HG03575 (cell line): Measurements from ENCODE around the gene ARMC10.
"Not testable (repeated sequence)": the region's sequence is repeated elsewhere in the genome, so short reads cannot be mapped to it uniquely, and the experiment has no call there.

Source experiments
- ATAC-seq: cut with Tn5 transposase; IDR thresholded peaks from one replicate; pipeline ENCODE4 v1.9.1; 2021; ENCODE audit not compliant: unreplicated experiment, insufficient number of reproducible peaks, low FRiP score; ENCODE audit errors: extremely low read depth

ARMC10 gene

GRCh38 chr7:103075337-103075918 lies 488 bp downstream of the ARMC10 start:
- peak; percentile 16 for ATAC-seq

- no peak for ATAC-seq
These were observed 1.8 kb downstream of the ARMC10 start for GRCh38 chr7:103076764-103077163.

- ATAC-seq: no peak
These were observed 2.4 kb downstream of the ARMC10 start for GRCh38 chr7:103077318-103077717.

GRCh38 chr7:103078226-103078625 lies 3.3 kb downstream of the ARMC10 start:
- not testable (repeated sequence) for ATAC-seq

- no peak for ATAC-seq
These were observed 4.9 kb downstream of the ARMC10 start for GRCh38 chr7:103079836-103080235.

- ATAC-seq: no peak
These were observed 6.0 kb downstream of the ARMC10 start for GRCh38 chr7:103080923-103081322.

GRCh38 chr7:103082497-103082896 lies 7.6 kb downstream of the ARMC10 start:
- no peak for ATAC-seq

- ATAC-seq: no peak
These were observed 8.3 kb downstream of the ARMC10 start for GRCh38 chr7:103083210-103083609.

GRCh38 chr7:103092321-103092720 lies 17.4 kb downstream of the ARMC10 start:
- ATAC-seq: not testable (repeated sequence)

- no peak for ATAC-seq
These were observed 18.5 kb downstream of the ARMC10 start for GRCh38 chr7:103093429-103093828.

- ATAC-seq: no peak
These were observed 19.2 kb downstream of the ARMC10 start for GRCh38 chr7:103094102-103094501.

- ATAC-seq: not testable (repeated sequence)
These were observed 20.6 kb downstream of the ARMC10 start for GRCh38 chr7:103095558-103095957.

GRCh38 chr7:103097041-103097440 lies 22.1 kb downstream of the ARMC10 start:
- no peak for ATAC-seq

GRCh38 chr7:103100348-103100747 lies 25.4 kb downstream of the ARMC10 start:
- no peak for ATAC-seq

- no peak for ATAC-seq
These were observed 26.6 kb downstream of the ARMC10 start for GRCh38 chr7:103101543-103101942.

- no peak for ATAC-seq
These were observed 31.2 kb downstream of the ARMC10 start for GRCh38 chr7:103106005-103106702.

- not testable (repeated sequence) for ATAC-seq
These were observed 31.7 kb downstream of the ARMC10 start for GRCh38 chr7:103106703-103107070.

- no peak for ATAC-seq
These were observed 38.2 kb downstream of the ARMC10 start for GRCh38 chr7:103113164-103113563.

- ATAC-seq: no peak
These were observed 39.7 kb downstream of the ARMC10 start for GRCh38 chr7:103114576-103115008.

GRCh38 chr7:103115771-103116170 lies 40.8 kb downstream of the ARMC10 start:
- ATAC-seq: no peak

- ATAC-seq: no peak
These were observed 41.6 kb downstream of the ARMC10 start for GRCh38 chr7:103116511-103116910.
